Heart left ventricle (tissue), 13 donors: ENCODE results near the gene ATP7A.

Experiments
- POLR2A ChIP-seq, 2 donors: fragments of 450-650 bp; IDR thresholded peaks; one replicate each; pipeline ENCODE4 v1.6.1; 2017; ENCODE audit warnings: antibody characterized with exemption in 2 of 2, mild to moderate bottlenecking in 2 of 2, moderate library complexity in 2 of 2
- TF ChIP-seq, protein P1 (sequence below), 12 donors: fragments of 200-600 bp; sonication (generic) in 4 of 12; IDR thresholded peaks; one replicate each; pipeline versions ENCODE4 v1.5.0 to v1.8.0; 2018 to 2022; ENCODE audit warnings: antibody characterized with exemption in 12 of 12, mild to moderate bottlenecking in 5 of 12
- donor health status: ischemic (EF 13 %, LVEDD 7.1; RV severe dilation, severe dysfunction).
- donor health status: DM: no; HTN: yes; CAD: no.
- donor health status: DM: no; HTN: no; CAD: no.
- donor health status: ischemic (EF 25% LVEDD 6.9; RV normal size, moderate dysfunction).
- donor health status: ischemic (EF 25% LVEDD 5.7; RV mildly dilated, moderate dysfunction).
- donor health status: ischemic (EF 35%, LVEDD 5.7; RV mildly dilated, moderate dysfunction).
- donor health status: nonischemic (EF 11% LVEDD 7.7; RV severe dilation, severe dysfunction).
- donor health status: DM: yes; HTN: yes; CAD: no.
- donor health status: PGD.
- donor health status: ischemic (EF 29% LVEDD 5.4; RV normal size, mild dysfunction).
- donor health status: nonischemic (EF 23%, LVEDD 6.1; RV moderate dilation, normal function).

DNA sequence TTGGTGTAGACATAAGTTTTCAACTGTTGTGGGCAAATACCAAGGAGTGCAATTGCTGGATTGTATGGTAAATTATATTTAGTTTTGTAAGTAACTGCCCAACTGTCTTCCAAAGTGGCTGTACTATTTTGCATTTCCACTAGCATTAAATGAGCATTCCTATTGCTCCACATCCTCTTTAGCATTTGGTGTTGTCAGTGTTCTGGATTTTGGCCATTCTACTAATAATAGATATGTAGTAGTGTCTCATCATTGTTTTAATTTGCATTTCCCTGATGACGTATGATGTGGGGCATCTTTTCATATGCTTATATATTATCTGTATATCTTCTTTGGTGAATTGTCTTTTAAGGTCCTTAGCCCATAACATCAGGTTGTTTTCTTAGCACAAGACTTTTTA, 41.7 kb downstream of the ATP7A start:
- TF ChIP-seq, protein P1, sequence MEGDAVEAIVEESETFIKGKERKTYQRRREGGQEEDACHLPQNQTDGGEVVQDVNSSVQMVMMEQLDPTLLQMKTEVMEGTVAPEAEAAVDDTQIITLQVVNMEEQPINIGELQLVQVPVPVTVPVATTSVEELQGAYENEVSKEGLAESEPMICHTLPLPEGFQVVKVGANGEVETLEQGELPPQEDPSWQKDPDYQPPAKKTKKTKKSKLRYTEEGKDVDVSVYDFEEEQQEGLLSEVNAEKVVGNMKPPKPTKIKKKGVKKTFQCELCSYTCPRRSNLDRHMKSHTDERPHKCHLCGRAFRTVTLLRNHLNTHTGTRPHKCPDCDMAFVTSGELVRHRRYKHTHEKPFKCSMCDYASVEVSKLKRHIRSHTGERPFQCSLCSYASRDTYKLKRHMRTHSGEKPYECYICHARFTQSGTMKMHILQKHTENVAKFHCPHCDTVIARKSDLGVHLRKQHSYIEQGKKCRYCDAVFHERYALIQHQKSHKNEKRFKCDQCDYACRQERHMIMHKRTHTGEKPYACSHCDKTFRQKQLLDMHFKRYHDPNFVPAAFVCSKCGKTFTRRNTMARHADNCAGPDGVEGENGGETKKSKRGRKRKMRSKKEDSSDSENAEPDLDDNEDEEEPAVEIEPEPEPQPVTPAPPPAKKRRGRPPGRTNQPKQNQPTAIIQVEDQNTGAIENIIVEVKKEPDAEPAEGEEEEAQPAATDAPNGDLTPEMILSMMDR (IDR thresholded peaks at IDR 0.05) = no peak
- TF ChIP-seq POLR2A (IDR thresholded peaks at IDR 0.05) = no peak
